NAMALWA (cell line): Measurements from ENCODE around the gene INO80B.

Source experiments
- DNase-seq: peaks from one replicate; pipeline ENCODE4 v3.0.0-alpha.2; 2015; ENCODE audit warnings: low spot score

INO80B gene

GRCh38 chr2:74502147-74502719 lies 47.3 kb downstream of the INO80B start:
- no peak for DNase-seq

- no peak for DNase-seq
These were observed 48.0 kb downstream of the INO80B start for GRCh38 chr2:74502720-74503505.

DNA sequence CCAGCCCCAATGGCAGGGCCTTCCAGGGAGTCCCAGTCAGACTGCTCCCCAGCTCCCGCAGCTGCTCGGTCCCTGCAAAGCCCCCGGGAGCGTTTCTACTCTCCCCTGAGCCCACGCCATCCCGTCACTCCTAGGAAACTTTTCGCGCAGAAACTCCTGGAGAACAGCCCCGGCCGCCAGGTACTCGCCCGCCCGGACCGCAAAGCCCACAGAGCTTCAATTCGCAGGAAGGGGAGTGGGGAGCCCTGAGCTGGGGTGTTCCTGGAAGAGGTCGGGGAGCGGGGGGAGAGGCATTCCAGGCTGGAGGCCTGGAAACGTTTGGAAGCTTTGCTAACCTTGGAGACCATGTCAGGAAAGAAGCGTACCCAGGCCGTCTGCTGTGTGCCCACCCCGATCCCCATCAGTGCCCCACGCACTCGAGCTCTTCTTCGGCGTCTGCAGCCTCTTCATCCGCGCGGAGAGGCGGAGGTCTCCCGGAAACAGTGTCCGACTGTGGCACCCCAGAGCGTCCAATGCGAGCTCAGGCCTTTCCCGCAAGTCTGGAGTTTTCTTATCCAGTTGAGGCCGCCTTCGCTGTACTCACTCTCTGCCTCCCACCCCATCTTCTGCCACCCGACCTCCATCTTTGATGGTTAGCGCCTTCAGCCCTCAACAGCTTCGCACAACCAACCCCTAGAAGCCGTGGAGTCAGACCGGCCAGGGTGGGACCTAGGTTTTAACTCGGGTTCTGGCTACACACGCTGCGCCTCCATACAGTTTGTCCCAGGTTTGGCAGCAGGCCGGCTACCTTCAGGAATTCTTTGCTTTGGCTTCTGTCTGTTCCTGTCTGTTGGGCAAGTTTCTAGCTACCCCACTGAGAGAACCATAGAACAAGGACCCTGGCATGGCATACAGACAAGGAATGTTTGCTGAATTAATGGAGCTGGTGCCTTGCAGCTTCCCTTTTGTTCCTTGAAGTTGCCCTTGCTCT lies 48.9 kb downstream of the INO80B start:
- DNase-seq, result no peak

DNA sequence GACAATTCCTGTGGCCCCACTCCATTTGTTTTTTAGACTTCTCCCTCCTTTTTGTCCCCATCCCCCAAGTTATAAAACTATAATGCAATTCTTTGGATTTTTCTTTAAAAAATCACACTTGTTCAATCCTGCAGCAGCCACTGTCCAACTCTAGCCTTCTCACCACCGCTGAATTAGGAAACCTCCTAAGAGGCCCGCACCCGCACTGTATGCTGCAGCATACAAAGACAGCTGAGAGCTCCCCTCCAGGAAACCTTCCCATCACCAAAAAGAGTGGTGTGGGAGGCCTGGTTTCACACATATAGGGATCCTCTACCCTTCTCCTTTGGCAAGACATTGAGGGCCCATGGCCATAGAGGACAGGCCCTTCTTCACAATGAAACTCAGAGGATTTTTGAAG lies 49.7 kb downstream of the INO80B start:
- no peak for DNase-seq

GRCh38 chr2:74505448-74506246 lies 50.8 kb downstream of the INO80B start:
- DNase-seq, result no peak

DNA sequence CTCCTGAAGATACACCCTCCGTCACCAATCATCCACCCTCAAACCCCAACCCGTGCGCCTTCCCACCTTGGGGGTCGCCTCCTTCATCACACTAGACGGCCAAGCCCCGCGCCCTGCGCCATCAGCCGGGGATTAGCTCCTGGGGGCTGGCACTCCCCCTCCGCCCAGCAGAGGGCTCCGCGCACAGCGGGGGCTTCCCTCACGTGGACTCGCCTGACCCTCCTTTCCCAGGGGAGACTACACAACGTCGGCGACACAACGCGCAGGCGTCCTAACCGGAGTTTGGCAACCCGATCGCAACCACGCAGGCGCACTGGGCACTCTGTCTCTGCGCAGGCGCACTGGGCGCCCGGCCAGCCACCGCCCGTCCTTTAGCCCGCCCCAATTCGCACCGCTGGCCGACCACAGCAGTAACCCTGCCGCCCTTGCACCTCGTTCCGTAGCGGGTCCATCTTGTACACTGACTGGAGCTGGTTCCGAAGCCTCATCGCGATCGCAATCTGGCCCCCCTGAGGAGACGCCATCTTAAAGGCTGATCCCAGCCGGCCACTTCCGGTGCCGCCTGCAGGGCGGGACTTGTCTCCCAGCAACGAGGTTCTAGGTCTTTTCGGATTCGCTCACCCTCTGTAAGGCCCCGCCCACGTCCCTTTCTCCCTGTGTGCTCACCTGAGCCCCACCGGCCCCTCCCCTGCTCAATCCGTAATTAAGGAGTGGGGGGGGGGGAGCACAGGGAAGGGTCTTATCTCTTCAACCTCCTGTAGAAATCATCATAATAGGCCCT lies 52.4 kb downstream of the INO80B start, which contains the start of gene PCGF1:
PCGF1 (minus strand) TSS at position 551 of the 781 bp plus-strand sequence; CDS start at position 524, 27 bp downstream.
- peak; percentile 98 for DNase-seq
